NCI-H2196 treated with DMSO at 0.1 percent for 48 hours (cell line): ENCODE data around the gene DRC3.

ENCODE experiments used
- DNase-seq: peaks from one replicate; lab custom pipeline; 2025; ENCODE audit not compliant: unreplicated experiment; lab: John Stamatoyannopoulos, UW

The DRC3 gene

DNA sequence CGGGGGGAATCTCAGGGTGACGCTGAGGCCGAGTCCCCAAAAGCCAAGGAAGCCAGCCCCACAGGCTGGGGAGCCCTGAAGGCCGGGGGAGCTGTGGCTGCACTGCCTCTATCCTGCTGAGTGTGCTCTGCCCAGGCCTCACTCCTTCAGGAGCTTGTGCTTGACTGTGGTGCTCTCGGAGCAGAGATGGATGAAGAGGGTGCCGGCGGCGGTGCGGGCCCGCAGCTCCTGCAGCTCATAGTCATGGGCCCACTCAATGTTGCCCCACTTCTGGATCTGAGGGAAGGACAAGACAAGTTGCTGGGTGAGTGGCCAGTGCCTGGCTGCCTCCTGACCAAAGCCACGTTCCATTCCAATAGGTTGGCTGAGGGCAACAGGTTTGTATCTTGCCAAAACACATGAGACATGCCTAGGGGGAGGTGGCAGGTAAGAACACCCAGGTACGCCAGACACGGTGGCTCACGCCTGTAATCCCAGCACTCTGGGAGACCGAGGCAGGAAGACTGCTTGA lies 45.8 kb downstream of the DRC3 start:
- no peak for DNase-seq

DNA sequence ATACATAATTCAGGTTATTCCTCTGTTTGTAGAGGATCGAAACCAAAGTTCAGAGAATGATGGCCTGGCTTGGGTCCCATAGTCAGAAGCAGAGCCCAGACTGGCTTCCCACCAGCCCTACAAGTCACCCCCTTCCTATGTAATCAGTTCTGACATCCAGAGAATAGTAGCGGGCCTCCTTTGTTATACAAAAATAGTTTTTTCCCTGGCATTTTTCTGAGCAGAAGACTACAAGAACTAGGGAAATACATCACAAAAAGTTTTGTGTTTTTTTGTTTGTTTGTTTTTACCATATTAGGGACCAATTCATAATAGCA lies 47.1 kb downstream of the DRC3 start:
- DNase-seq = no peak

GRCh38 chr17:18020971-18021370 lies 48.3 kb downstream of the DRC3 start:
- no peak for DNase-seq

DNA sequence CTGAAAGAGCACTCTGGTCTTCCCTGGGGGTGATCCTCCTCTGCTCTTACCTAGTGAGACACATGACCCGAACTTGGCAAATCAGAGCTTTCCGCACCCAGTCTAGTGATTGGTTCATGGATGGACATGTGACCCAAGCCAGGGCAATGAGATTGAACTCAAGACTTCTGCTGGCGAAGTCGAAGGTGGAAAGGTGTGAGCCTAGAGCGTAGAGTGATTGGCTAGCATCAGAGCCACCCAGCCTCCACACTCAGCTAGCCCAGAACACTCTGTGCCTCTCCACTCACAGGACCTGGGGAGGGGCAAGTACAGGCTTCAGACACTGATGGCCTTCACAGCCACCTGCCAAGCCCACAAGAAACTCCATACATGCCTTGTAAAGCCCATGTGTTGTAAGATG lies 48.7 kb downstream of the DRC3 start:
- DNase-seq = no peak

GRCh38 chr17:18025241-18025944 lies 52.7 kb downstream of the DRC3 start:
- DNase-seq = no peak

DNA sequence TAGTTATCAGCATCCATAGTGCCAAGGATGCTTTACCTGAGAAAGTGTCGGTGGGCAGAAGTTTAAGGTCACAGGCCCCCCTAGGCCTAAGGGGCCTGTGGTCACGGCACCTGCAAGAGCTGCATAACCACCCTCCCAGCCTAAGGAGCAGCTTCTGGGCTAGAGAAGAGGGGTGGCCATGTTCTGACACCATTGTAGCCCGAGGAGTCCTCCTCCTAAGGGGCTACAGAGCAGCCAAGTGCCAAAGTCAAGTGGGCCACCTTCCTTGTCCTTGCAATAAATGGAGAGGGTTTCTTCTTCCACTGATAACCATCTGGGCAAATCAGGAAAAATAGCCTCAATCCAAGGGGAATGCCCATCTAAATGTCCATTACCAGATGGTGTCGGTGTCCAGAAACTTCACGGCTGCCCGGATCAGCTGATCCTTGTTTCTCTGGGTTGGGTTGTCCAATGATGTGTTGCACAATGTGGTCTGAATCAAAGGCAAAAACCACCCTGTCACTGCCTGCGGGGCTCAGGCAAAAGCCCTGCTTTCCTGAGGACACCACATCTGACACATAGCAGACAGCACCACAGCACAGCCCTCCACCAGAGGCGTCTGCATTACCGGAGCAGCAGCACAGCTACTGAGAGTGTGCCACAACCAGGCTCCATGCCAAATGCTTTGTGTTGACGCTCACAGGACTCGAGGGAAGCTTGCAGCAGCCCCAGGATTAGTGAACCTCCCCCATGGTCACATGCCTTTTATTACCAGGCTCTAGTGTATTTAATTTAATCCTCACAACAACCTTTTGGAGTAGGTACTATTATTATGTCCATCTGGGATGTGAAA lies 53.5 kb downstream of the DRC3 start:
- DNase-seq = no peak

DNA sequence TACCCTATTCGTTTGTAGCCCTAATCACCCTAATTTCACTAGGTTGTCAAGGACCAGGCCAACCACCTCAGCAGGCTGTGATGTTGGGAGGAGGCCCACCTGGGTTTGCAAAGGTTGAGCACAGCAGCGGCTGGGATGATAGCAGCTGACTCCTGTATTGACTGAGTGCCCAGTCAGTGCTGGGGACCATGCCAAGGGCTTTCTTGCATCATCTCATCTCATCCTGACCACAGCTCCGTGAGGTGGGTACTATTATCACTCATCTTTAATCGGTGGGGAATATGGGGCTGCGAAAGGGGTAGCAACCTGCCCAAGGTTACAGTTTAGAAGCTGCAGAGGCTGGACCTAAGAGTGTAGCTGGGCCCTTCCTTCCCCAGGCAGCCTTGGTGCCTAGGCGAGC lies 54.6 kb downstream of the DRC3 start:
- DNase-seq = no peak

DNA sequence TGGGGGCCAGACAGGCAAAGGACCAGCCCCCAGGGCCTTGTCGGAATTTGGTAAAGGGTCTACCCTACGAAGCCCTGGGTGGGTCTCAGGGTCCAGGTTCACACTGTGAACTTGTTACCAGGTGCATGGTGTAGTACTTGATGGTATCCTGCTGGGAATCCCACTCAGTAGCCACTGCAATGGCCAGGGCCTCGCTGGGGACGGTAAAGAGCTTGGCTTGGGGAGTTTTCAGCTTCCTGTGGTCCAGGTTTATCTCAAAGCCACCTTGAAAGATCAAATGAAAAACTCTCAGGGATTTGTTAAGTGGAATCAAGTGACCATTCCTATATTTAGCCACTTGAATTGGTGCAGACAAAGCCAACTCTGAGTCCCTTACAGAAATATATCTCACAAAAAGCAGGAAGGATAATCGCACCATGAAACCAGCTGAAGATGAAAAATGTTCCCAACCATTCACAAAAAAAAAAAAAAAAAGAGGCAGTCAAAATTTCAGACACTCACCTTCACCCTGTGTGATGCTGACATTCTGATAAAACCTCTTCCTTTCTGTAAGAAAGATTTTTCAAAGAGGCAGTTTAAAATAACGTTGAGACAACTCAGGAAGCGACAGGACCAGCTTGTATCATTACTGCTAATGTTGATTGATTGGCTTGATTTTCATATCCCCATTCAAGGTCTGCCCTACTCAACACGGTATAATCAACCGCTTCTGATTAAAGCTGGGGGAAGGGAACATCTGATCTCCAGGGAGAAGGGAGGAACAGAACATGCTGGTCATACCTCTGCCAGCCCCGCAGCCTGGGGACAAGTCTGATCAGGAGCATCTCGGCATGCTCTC lies 55.7 kb downstream of the DRC3 start:
- DNase-seq = no peak

- DNase-seq = no peak
Measured at GRCh38 chr17:18028952-18029540, 56.4 kb downstream of the DRC3 start.

DNA sequence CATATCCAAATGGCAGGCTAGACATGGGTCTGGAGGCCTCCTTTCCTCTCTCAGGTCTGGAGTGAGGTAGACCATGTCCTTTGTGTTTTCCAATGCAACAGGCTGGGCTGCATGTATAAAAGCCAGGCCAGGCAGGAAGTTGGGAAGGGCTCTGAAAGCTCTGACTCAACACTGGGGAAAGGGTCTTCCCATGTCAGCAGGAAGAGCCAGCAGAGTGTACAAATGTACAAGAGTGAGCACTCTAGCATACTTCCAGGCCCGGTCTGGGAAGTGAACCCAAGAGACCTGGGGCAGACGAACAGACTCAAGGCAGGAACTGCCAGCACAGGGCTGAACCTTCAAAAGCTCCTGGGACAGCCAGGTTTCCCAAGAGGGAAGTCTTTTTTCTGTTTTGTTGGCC lies 59.3 kb downstream of the DRC3 start:
- DNase-seq = no peak

DNA sequence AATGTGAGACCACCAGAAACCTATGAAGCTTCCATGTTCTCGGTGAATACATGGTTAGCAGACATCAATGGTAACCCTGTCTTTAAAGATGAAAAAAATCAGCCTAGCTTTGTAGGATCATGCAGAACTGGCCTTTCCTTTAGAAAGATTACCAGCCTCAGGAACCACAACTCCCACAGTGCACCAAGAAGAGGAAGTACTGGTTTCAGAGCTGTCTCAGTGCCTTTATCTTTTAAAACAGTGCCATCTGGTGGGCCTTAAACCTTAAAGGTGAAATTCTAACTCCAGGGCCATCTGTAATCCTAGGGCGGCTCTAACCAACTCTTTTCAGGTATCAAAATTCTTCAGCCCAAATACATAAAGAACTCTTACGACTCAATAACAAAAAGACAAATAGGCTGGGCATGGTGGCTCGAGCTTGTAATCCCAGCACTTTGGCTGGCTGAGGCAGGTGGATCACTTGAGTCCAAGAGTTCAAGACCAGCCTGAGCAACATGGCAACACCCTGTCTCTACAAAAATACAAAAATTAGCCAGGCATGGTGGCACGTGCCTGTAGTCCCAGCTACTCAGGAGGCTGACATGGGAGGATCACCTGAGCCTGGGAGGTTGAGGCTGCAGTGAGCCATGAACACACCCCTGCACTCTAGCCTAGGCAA lies 60.9 kb downstream of the DRC3 start:
- peak; percentile 44 for DNase-seq

DNA sequence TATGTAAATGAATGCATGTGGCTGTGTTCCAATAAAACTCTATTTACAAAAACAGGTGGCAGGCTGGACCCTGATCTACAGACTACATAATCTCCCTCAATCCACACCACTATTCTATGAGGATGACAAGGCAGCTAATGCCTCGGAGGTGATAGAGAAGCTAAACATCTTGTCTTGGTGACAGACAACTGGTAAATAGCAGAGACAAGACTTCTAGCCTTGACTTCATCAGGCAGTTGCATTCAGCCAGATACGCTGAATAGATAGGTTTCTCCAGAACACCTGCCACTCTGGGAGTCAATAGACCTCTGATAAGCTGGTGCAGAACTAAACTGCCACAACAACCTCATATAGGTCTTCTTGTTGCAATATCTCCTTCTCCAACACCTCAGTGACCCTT lies 63.0 kb downstream of the DRC3 start:
- no peak for DNase-seq

DNA sequence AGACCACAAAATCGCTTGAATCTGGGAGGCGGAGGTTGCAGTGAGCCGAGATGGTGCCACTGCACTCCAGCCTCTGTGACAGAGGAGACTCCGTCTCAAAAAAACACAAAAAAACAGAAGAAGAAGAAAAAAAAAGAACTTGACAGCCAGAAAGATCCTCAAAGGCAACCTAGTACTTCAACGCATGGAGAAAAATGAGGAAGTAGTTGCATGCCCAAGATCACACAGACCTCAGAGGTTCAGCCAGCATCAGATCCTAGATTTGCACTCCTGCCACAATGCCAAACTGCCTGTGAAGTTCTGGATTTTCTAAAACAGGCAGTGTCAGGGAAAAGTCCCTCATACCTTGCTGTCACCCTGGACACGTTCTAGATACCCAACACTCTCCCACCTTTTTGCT lies 64.8 kb downstream of the DRC3 start:
- no peak for DNase-seq

DNA sequence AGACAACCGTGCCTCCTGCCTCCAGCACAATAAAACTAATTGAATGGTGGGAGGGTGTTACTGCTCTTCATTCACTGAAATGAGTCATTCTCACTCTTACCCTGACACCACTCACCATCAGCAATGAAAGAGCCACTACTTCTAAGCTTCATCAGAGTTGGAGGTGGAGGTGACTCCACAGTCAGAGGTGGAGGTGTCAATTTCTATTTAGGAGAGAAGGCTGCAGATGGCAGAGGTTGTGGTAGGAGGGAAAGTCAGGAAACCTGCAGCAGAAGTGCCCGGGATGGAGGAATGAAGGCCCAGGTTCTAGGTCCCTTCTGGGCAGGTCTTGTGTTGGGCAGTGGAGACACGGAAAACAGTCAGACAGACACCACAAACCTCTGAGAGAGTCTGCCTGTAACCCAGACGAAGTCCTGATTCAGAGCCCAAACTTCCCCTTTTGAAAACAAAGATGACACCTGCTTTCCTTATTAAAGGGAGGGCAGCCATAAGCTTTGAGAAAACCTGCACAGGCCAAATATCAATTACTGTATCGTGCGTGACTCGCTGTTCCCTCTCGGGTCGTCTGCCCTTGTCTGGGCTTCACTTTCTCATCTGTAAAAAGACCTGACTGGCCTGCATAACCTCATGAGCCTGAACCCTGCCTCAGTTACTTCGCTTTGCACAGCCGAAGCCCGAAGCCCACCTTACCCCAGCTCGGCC lies 65.6 kb downstream of the DRC3 start:
- no peak for DNase-seq

DNA sequence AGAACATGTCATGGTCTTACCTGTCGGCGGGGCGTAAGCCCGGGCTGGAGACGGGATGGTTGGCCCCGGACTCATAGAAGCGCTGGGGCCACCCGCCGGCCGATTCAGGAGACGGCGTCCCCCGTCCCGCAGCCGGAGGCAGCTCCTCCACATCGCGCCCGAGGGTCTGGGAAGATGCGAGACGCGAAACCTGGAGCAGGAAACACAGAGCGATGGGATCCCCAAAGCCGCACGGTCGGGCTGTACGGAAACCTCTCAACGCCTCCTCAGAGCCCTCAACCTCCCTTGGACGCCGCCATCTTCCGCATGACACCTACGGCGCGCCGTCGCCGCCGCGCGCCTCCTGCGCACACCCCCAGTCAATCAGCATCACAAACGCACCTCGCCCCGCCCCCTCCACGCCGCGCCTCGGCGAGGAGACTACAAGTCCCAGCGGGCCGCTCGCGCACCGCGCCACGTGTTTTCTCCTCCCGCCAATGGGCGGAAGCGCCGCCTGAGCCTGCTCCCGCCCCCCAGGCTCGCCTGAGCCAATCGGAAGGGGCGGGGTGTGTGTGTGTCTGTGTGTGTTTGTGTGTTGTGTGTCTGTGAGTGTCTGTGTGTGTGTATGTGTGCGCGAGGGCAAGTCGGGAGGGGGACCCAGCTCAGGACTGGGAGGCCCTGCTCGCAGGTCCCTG lies 66.3 kb downstream of the DRC3 start, which contains the start of the genes ATPAF2 and GID4:
ATPAF2 (minus strand) TSS at position 308 of the 674 bp plus-strand sequence; CDS start at position 153, 155 bp downstream.
GID4 (plus strand) TSS at position 548 of the 674 bp plus-strand sequence; CDS start at position 605, 57 bp downstream.
- peak; percentile 77 for DNase-seq

DNA sequence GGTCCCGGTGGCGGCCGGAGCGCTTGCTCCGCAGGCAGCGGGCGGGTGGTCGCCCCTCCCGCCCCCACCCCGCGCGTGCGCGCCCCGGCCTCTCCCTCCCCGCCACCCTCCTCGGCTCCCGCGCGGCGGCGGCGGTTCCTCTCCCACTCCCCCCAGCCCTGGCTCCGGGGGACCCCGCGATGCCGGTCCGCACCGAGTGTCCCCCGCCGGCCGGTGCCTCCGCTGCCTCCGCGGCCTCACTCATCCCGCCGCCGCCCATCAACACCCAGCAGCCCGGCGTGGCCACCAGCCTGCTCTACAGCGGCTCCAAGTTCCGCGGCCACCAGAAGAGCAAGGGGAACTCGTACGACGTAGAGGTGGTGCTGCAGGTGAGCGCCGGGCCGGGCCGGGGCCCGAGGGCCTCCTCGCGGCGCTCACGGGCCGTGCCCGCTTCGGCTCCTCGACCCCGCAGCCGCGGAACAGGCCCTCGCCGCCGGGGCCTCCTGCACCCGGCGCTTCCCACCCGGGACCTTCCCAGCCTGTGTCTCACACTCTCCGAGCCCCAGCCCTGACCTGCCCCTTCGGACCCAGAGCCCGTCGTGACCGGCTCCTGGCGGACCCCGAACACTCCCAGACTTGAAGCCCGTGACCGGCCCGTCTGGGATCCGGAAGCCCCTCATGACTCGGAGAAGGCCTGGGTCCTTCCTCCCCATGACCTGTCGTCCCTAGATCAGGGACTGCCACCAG lies 67.0 kb downstream of the DRC3 start:
- no peak for DNase-seq

- DNase-seq = no peak
Measured at GRCh38 chr17:18040261-18040858, 67.7 kb downstream of the DRC3 start.

DNA sequence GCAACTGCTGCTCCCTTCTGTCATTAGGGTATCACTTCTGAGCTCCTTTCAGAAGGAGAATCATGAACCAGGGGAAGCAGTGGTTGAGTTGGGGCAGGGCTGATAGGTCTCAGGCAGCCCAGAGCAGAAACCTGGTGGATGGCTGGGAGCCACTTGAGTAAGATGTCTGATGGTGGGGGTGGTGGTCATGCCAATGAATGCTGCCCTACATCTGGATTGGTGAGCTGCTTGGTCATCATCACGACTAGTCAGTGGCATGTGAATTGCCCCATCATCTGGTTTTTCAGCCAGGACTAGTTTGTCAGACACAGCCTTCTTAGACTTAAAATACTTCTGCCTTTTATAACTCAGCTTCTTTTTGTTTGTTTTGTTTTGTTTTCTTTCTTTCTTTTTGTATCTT lies 69.1 kb downstream of the DRC3 start:
- no peak for DNase-seq
